Measurements from ENCODE around the gene SNCG.
"Not testable (repeated sequence)": the region's sequence is repeated elsewhere in the genome, so short reads cannot be mapped to it uniquely, and the experiment has no call there.

The SNCG gene

GRCh38 chr10:86958116-86958900 lies at the start of gene SNCG:
SNCG (plus strand) TSS chr10:86958599; CDS start chr10:86958698, 99 bp downstream.
- no peak for DNase-seq (ENCODE audit: low read depth)

- DNase-seq (ENCODE audit: low read depth) = no peak
Observed at GRCh38 chr10:86914734-86915133, 43.7 kb upstream of the SNCG start.

GRCh38 chr10:86918022-86918471 lies 40.4 kb upstream of the SNCG start:
- no peak for DNase-seq (ENCODE audit: low read depth)

- no peak for DNase-seq (ENCODE audit: low read depth)
Observed at GRCh38 chr10:86922553-86922961, 35.8 kb upstream of the SNCG start.

- DNase-seq (ENCODE audit: low read depth) = no peak
Observed at GRCh38 chr10:86929468-86930380, 28.7 kb upstream of the SNCG start.

GRCh38 chr10:86931872-86932271 lies 26.5 kb upstream of the SNCG start:
- DNase-seq (ENCODE audit: low read depth) = no peak

GRCh38 chr10:86932674-86933073 lies 25.7 kb upstream of the SNCG start:
- DNase-seq (ENCODE audit: low read depth) = no peak

DNA sequence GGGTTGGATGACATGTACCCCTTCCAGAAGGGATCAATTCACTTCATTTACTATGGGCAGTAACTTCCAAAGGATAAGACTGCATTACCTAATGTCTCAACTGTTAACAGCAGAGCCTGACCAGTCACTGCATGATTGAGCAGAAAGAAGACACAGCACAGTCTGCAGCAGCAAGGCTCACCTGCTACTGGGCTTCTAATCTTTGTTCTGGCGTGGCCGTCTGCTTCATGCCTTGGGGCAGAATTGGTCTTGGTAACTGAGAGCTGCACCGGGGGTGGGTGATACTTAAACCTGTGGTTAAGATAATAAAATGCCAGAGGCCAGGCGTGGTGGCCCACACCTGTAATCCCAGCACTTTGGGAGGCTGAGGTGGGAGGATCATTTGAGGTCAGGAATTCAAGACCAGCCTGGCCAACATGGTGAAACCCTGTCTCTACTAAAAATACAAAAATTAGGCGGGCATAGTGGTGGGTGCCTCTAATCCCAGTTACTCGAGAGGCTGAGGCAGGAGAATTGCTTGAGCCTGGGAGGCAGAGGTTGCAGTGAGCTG lies 24.2 kb upstream of the SNCG start:
- DNase-seq (ENCODE audit: low read depth) = not testable (repeated sequence)

DNA sequence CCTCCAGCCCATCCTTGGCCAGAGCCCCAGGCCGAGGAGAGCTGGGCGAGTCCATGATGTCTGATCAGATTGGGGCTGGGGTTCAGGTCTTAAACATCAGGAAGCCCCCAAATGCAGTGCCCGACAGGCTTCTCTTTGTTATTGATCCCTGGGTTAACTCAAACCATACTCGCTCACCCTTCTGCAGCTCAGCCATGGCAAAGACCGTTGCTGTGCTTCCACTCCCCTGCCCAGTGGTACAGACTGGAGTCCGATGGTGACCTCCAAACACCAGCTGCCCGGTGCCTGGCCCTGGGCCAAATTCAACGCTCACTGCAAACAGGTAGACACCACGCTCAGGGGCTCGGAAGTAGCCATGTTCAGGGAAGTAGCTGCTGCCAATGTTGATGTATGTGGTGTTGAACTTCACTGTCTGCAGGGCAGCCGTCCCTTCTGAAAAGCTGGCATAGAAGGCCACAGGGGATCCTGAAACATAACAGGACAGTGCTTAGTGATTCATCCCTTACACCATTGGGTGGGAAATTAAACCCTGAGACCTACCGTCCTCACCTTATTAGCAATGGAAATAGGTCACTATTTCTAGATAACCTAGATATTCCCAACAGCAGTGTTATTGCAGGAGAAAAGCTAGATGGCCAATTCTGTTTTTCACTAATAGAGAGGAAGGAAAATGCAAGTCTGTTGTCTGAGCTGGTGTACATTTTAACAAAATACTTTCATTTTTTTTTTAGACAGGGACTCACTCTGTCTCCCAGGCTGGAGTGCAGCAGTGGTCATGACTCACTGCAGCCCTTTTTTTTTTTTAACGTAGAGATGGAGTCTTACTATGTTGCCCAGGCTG lies 21.5 kb upstream of the SNCG start:
- DNase-seq (ENCODE audit: low read depth) = no peak

GRCh38 chr10:86937502-86938154 lies 20.8 kb upstream of the SNCG start:
- DNase-seq (ENCODE audit: low read depth) = no peak

DNA sequence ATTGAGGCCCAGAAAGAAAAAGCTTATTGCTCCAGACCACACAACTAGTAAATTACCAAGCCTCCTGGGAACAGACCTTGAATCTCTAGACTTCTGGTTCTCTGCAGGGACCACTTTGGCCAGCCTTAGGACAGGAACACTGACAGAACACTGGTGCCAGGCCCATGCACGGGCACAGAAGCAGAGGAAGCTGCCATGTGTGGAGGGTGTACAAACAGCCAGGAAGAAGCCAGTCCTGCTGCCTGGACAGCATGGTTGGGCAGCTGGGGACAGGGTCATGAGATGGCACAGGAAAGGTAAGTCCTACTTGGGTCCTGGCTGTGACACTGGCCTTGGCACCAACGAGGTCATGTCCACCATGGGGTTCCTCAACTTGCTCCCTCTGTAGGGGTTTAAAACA lies 20.1 kb upstream of the SNCG start:
- DNase-seq (ENCODE audit: low read depth) = no peak

- DNase-seq (ENCODE audit: low read depth) = not testable (repeated sequence)
Observed at GRCh38 chr10:86940076-86940475, 18.3 kb upstream of the SNCG start.

DNA sequence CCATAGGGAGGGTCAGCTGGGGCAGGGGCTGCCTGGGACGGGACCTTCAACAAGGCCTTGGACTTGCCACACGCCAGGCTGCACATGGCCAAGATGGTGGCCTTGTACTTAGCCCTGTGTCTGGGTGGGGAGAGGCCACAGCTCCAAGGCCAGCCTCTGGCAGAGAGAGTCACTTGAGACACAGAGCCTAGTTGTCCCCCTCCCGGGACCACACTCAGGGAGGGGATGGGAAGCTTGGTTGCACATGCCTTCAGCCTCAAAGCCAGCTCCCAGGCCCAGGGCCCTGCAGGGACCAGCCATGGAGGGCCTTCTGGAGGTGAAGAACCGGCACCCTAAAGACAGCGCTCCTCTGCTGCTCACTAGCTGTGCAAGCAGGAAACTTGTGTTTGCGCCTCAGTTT lies 17.7 kb upstream of the SNCG start:
- no peak for DNase-seq (ENCODE audit: low read depth)

DNA sequence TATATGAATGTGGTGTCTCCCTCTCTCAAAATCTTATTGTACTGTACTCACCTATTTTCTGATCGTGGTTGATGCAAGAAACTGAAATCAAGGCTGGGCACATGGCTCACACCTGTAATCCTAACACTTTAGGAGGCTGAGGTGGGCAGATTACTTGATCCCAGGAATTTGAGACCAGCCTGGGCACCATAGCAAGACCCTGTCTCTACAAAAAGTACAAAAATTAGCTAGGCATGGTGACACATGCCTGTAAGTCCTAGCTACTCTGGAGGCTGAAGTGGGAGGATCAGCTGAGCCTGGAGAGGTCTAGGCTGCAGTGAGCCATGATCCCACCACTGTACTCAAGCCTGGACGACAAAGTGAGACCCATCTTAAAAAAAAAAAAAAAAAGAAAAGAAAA lies 17.0 kb upstream of the SNCG start:
- no peak for DNase-seq (ENCODE audit: low read depth)

DNA sequence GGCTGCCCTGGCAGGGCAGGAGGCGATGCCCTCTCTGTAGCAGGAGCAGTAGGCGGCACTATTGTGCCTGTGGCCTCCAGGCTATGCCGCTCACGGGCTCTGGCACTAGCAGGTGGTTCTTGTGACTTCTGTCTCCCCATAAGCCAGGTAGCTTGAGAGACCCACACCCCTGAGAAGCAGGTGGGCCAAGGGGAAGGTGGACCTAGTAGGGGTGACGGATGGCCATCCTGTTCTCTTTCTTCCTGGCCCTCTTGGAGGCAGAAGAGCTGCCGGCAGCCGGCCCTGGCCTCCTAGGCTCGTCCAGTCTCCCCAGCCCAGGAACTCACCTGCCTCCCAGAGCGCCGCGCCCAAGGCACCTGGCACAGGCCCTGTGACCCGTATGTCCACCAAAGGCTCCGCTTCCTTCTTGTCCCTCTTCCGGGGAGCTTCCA lies 16.4 kb upstream of the SNCG start:
- no peak for DNase-seq (ENCODE audit: low read depth)

DNA sequence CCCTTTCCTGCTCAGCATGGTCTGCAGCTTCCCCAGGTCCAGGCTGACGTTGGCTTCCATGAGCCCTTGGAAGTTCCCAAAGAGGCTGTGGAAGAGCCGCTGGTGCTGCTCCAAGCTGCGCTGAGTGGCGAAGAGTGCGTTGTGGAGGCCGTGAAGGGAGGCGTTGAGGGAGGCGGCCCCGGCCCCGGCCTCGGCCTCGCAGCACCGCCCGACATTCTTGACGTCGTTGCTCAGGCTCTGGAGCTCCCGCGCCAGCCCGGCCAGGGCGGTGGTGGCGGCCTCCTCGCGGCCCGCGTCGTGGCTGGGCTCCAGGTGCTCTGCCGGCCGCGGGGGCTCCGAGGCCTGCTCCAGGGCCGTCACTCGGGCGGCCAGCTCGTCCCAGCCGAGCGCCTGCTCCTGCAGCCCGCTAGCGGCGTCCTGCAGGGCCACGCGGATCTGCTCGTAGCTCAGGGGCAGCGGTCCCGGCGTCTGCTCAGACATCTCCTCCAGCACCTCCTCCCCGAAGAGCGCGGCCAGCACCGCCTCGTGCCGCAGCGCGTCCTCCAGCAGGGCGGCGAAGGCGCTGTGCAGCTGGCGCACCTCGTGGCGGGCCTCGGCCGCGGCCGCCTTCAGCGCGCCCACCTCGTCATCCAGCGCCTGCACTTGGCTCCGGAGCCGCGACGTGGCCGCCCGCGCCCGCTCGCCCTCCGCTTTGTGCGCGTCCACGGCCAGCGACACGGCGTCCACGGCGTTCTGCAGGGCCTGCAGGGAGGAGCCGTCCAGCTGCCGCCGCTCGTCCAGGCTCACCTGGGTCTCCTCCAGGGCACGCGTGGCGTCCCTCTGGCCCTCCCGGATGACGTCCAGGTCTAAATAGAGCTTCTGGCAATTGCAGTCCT lies 15.7 kb upstream of the SNCG start:
- no peak for DNase-seq (ENCODE audit: low read depth)

DNA sequence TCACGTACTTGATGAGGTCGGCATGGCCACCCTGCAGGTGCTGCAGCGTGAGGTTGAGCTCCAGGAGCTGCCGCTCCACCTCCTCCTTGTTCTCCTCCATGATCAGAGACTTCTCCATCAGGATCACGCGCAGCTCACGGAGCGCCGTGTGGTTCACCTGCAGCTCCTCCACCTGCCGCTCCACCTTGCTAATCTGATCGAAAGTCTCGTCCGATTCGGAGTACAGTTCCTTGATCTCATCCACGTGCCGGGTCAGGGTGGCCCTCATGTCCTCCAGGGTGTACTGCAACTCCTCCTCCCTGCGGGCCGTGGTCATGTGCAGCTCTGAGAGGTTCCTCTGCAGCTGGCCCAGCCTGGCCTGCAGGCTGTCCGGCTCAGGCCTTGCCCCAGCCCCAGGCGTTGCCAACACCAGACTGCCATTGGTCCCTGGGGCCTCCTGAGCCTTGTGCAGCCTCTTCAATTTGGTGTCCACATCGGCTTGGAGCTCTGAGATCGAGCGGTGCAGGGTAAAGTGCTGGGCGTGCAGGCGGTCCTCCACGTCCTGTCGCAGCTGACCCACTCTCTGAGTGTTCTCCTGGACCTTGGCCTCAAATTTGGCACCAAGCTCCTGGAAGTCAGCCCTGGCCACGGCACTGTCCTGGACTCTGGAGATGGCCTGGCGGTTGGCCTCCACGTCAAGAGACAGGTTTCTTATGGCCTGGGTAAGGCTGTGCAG lies 14.9 kb upstream of the SNCG start:
- DNase-seq (ENCODE audit: low read depth) = no peak

DNA sequence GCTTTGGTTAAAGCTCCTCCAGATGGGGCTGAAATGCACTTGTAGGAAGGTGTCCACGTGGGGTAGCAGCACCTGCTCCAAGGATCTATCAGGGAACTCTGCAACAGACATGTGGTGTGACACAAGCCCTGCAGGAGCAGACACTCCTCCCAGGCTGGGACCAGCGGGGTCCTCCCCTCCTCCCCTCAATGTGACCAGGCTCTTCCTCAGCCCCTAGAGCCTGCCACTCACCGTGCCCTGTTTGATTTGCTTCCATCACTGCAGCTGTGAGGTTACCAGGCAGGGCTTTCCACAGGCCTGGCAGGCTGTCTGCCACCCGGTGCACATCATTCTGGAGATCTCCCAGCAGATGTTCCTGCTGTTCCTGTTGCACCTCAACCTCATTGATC lies 14.4 kb upstream of the SNCG start:
- no peak for DNase-seq (ENCODE audit: low read depth)

GRCh38 chr10:86944471-86944870 lies 13.9 kb upstream of the SNCG start:
- no peak for DNase-seq (ENCODE audit: low read depth)

DNA sequence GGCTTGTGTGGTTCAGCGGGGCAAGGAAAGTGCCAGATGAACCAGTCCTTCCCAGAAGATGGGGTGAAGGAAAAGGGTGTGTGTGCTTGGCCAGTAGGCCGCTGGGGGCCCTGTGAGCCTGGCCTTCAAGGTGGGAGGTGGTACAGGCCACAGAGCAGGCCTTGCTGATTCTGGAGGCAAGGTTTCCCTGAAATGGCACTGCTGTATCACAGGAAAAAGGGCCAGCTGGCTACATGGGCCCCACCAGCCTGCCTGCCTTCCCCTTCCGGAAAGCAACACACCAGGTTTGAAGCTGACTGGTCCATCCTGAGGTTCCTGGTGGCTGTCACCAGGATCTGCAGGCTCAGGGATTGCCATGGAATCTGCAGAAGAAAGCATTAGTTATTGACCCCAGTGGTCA lies 13.5 kb upstream of the SNCG start:
- DNase-seq (ENCODE audit: low read depth) = no peak

All from activated T-helper 1 cell treated with Interleukin-2 at 50 U/mL for 16 hours (primary cell).